ENCODE measurements around the gene HOXB5.
A peak's percentile ranks its signal among the peaks of the same experiment; 100 is the strongest.

The HOXB5 gene

DNA sequence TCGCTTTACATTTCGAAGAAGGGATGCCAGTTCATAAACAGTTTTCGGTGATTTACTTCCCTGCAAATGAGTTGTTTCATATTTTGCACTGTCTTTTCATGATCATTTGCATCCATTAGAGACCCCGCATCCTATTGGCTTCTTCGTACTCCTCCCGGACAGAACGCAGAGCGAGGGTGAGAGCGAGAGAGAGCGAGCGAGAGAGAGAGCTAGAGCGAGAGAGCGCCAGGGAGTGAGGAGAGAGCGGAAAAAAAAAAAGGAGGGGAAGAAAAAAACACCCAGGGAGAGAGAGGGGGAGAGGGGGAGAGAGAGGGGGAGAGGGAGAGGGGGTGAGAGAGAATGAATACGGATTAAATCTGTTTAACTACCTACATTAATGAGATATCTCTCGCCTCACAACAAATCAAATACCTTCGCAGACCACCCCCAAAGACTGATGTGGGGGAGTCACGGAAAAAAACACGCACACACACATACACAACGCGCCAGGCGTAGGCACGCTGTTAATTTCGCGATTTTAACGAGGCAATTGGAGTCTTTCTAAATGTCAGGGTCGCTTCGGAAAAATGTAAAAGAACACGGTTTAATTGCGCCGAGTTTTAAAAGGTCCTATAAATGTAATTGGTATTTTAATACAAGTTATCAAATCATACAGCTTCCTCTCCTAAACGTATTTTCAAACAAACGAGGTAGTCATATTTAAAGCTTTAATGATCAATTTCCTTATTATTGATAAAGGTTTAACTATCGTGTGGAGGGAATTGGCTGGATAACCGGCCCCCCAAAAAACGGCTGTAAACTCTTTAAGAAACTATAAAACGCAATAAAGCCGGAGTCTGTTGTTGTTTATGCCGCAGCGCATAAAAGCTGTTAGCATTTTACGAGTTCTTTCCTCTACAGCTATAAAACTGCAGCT lies 21.7 kb upstream of the HOXB5 start, which contains the start of gene HOXB8:
Gene HOXB8, minus strand, starts transcription at position 246 of the 916 bp plus-strand sequence. CDS start 588 bp downstream, outside the sequence.
- Histone ChIP-seq H3K4me3 (ENCODE audit: low read depth, low read length) (peak within 1 kb of the TSS; percentile 35), H3K36me3 (ENCODE audit: control insufficient read depth in 2 of 2, insufficient read depth in 1 of 2, low read length in 2 of 2) (no peaks in the 10 kb centered on the region), H3K27ac (ENCODE audit: extremely low read depth, low read depth, low read length) (peak within 1 kb of the TSS; percentile 72), H3K9me3 (ENCODE audit: control insufficient read depth, insufficient read depth, low read depth, low read length) (no peaks in the 10 kb centered on the region), H3K4me1 (ENCODE audit: control insufficient read depth, insufficient read depth, low read length) (peaks cover 38% of the 10 kb centered on the region)
- POLR2A ChIA-PET = no interaction called here
- CTCF ChIA-PET = interaction anchor here (0.6 to 5.7 kb wide), 9 partner anchors 21 to 461 kb away, joined by 3 to 86 read pairs (median 3); no protein-coding TSS in a partner anchor
- TF ChIP-seq FEZF1 (tag by site-specific recombination; IDR thresholded peaks at IDR 0.05) (peak; percentile 86), ZNF510 (tag by site-specific recombination; IDR thresholded peaks at IDR 0.05; ENCODE audit: insufficient replicate concordance) (peak; percentile 96), GFI1B (tag by site-specific recombination; IDR thresholded peaks at IDR 0.05) (peak; percentile 78; the same call in 1 of the 2 replicates), GLI2 (tag by site-specific recombination; IDR thresholded peaks at IDR 0.05; ENCODE audit: borderline replicate concordance, low read depth) (peak; percentile 49; the same call in 1 of the 2 replicates), ZNF610 (tag by site-specific recombination; IDR thresholded peaks at IDR 0.05; ENCODE audit: borderline replicate concordance) (peak; percentile 48; the same call in 1 of the 2 replicates), ZNF146 (tag by site-specific recombination; IDR thresholded peaks at IDR 0.05) (0 out of 2 replicates have a peak, but pooled peaks have one; percentile 9), GLIS1 (tag by site-specific recombination; IDR thresholded peaks at IDR 0.05) (peak; percentile 35), OSR2 (tag by site-specific recombination; IDR thresholded peaks at IDR 0.05) (peak; percentile 61; the same call in 1 of the 2 replicates), ZNF629 (tag by site-specific recombination; IDR thresholded peaks at IDR 0.05) (0 out of 2 replicates have a peak, but pooled peaks have one; percentile 21), HOXD13 (CRISPR knock-in tag; IDR thresholded peaks at IDR 0.05; ENCODE audit: borderline replicate concordance) (no peak), ZNF366 (tag by site-specific recombination; conservative IDR thresholded peaks at IDR 0.05) (peak; percentile 69), ZNF624 (tag by site-specific recombination; IDR thresholded peaks at IDR 0.05) (no peak), ZBTB20 (tag by site-specific recombination; IDR thresholded peaks at IDR 0.05) (peak; percentile 79), ZFHX2 (tag by site-specific recombination; conservative IDR thresholded peaks at IDR 0.05) (peak; percentile 86), ZIC2 (tag by site-specific recombination; IDR thresholded peaks at IDR 0.05) (0 out of 2 replicates have a peak, but pooled peaks have one; percentile 15), EGR2 (tag by site-specific recombination; IDR thresholded peaks at IDR 0.05; ENCODE audit: low read depth) (peak; percentile 87), ZNF747 (tag by site-specific recombination; IDR thresholded peaks at IDR 0.05) (no peak), KLF10 (tag by site-specific recombination; IDR thresholded peaks at IDR 0.05) (peak; percentile 45), ZNF785 (tag by site-specific recombination; IDR thresholded peaks at IDR 0.05) (no peak), ZNF132 (tag by site-specific recombination; IDR thresholded peaks at IDR 0.05; ENCODE audit: borderline replicate concordance) (no peak), SP7 (tag by site-specific recombination; IDR thresholded peaks at IDR 0.05) (peak; percentile 51; the same call in 1 of the 2 replicates), ZNF660 (tag by site-specific recombination; IDR thresholded peaks at IDR 0.05) (peak; percentile 53)
- TF ChIP-seq, protein P1, sequence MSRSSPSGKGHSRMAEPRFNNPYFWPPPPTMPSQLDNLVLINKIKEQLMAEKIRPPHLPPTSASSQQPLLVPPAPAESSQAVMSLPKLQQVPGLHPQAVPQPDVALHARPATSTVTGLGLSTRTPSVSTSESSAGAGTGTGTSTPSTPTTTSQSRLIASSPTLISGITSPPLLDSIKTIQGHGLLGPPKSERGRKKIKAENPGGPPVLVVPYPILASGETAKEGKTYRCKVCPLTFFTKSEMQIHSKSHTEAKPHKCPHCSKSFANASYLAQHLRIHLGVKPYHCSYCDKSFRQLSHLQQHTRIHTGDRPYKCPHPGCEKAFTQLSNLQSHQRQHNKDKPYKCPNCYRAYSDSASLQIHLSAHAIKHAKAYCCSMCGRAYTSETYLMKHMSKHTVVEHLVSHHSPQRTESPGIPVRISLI (tag by site-specific recombination; IDR thresholded peaks at IDR 0.05) = peak; percentile 75
- TF ChIP-seq, protein P2, sequence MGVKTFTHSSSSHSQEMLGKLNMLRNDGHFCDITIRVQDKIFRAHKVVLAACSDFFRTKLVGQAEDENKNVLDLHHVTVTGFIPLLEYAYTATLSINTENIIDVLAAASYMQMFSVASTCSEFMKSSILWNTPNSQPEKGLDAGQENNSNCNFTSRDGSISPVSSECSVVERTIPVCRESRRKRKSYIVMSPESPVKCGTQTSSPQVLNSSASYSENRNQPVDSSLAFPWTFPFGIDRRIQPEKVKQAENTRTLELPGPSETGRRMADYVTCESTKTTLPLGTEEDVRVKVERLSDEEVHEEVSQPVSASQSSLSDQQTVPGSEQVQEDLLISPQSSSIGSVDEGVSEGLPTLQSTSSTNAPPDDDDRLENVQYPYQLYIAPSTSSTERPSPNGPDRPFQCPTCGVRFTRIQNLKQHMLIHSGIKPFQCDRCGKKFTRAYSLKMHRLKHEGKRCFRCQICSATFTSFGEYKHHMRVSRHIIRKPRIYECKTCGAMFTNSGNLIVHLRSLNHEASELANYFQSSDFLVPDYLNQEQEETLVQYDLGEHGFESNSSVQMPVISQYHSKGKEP (tag by site-specific recombination; IDR thresholded peaks at IDR 0.05) = peak; percentile 94; the same call in 1 of the 2 replicates
- TF ChIP-seq, protein P3, sequence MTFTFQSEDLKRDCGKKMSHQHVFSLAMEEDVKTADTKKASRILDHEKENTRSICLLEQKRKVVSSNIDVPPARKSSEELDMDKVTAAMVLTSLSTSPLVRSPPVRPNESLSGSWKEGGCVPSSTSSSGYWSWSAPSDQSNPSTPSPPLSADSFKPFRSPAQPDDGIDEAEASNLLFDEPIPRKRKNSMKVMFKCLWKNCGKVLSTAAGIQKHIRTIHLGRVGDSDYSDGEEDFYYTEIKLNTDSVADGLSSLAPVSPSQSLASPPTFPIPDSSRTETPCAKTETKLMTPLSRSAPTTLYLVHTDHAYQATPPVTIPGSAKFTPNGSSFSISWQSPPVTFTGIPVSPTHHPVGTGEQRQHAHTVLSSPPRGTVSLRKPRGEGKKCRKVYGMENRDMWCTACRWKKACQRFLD (tag by site-specific recombination; IDR thresholded peaks at IDR 0.05) = no peak
- TF ChIP-seq, protein P4, sequence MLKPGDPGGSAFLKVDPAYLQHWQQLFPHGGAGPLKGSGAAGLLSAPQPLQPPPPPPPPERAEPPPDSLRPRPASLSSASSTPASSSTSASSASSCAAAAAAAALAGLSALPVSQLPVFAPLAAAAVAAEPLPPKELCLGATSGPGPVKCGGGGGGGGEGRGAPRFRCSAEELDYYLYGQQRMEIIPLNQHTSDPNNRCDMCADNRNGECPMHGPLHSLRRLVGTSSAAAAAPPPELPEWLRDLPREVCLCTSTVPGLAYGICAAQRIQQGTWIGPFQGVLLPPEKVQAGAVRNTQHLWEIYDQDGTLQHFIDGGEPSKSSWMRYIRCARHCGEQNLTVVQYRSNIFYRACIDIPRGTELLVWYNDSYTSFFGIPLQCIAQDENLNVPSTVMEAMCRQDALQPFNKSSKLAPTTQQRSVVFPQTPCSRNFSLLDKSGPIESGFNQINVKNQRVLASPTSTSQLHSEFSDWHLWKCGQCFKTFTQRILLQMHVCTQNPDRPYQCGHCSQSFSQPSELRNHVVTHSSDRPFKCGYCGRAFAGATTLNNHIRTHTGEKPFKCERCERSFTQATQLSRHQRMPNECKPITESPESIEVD (tag by site-specific recombination; IDR thresholded peaks at IDR 0.05) = peak; percentile 98
- TF ChIP-seq, protein P5, sequence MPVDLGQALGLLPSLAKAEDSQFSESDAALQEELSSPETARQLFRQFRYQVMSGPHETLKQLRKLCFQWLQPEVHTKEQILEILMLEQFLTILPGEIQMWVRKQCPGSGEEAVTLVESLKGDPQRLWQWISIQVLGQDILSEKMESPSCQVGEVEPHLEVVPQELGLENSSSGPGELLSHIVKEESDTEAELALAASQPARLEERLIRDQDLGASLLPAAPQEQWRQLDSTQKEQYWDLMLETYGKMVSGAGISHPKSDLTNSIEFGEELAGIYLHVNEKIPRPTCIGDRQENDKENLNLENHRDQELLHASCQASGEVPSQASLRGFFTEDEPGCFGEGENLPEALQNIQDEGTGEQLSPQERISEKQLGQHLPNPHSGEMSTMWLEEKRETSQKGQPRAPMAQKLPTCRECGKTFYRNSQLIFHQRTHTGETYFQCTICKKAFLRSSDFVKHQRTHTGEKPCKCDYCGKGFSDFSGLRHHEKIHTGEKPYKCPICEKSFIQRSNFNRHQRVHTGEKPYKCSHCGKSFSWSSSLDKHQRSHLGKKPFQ (tag by site-specific recombination; IDR thresholded peaks at IDR 0.05) = peak; percentile 45
